Activated CD8-positive, alpha-beta T cell treated with anti-CD3 and anti-CD28 coated beads for 36 hours (primary cell): Measurements from ENCODE around the gene B3GAT1. TPM values are rescaled to one million over a fixed set of nuclear protein-coding genes. Genes with fewer than 3 reads are reported as not detected.

Experiments
- ATAC-seq: fragments of 200-7000 bp; cut with Tn5 transposase; one replicate; pipeline ENCODE4 v1.10.0; 2021; ENCODE audit warnings: mild to moderate bottlenecking, moderate library complexity
- CTCF ChIA-PET: fragments of 350-600 bp; sonication (Branson Sonifier 250); formaldehyde crosslinking; loops from one replicate; lab custom pipeline; 2021; ENCODE audit warnings: antibody characterized with exemption; lab: Charles Lee
- POLR2A ChIA-PET: fragments of 350-600 bp; sonication (Branson Sonifier 250); formaldehyde crosslinking; loops from one replicate; lab custom pipeline; 2021; ENCODE audit warnings: antibody characterized with exemption; lab: Charles Lee
- DNase-seq: peaks from one replicate; pipeline ENCODE4 v3.0.0-alpha.2; 2020
- H3K27ac Mint-ChIP-seq: one replicate; pipeline ENCODE4 v1.8.0; 2021; ENCODE audit warnings: mild to moderate bottlenecking, mixed read lengths
- H3K27me3 Mint-ChIP-seq: one replicate; pipeline ENCODE4 v1.8.0; 2021; ENCODE audit warnings: mixed read lengths
- H3K36me3 Mint-ChIP-seq: one replicate; pipeline ENCODE4 v1.8.0; 2021; ENCODE audit warnings: low read depth, mixed read lengths
- H3K4me1 Mint-ChIP-seq: one replicate; pipeline ENCODE4 v1.8.0; 2021; ENCODE audit warnings: low read depth, mixed read lengths
- H3K4me3 Mint-ChIP-seq: one replicate; pipeline ENCODE4 v1.8.0; 2021; ENCODE audit warnings: mild to moderate bottlenecking, moderate library complexity, mixed read lengths
- H3K9me3 Mint-ChIP-seq: one replicate; pipeline ENCODE4 v1.8.0; 2021; ENCODE audit warnings: mixed read lengths
- CTCF ChIP-seq: fragments of 200-600 bp; IDR thresholded peaks from one replicate; pipeline ENCODE4 v1.8.0; 2022; ENCODE audit warnings: antibody characterized with exemption, mild to moderate bottlenecking
- intact Hi-C: fragments of 100-400 bp; cut with micrococcal nuclease; formaldehyde crosslinking; loops from one replicate; pipeline ENCODE4 v1.10.0; 2022
- total RNA-seq, 2 experiments: library from RNA; stranded (reverse); gene quantifications; one replicate each; pipeline ENCODE4 v1.2.3, GENCODE V29; 2021

B3GAT1 gene
- total RNA-seq, 2 experiments from 2014 or later: 0.07 TPM; not detected in 1

- intact Hi-C loops: no loop called here
- Mint-ChIP-seq H3K27ac (no peak overlapping the region), H3K36me3 (no peaks in the 10 kb centered on the region), H3K9me3 (peaks cover 3% of the 10 kb centered on the region), H3K4me1 (no peaks in the 10 kb centered on the region), H3K27me3 (peaks cover 2% of the 10 kb centered on the region), H3K4me3 (no peak overlapping the region)
- ATAC-seq (no peak), DNase-seq (no peak)
- no peak for TF ChIP-seq CTCF
- CTCF ChIA-PET: no interaction called here
- POLR2A ChIA-PET: no interaction called here
These were observed 29.7 kb upstream of the B3GAT1 start for GRCh38 chr11:134441706-134442105.

- intact Hi-C loops: no loop called here
- Mint-ChIP-seq H3K4me3 (no peak overlapping the region), H3K9me3 (peaks cover 3% of the 10 kb centered on the region), H3K27ac (no peak overlapping the region), H3K27me3 (peaks cover 2% of the 10 kb centered on the region), H3K4me1 (no peaks in the 10 kb centered on the region), H3K36me3 (no peaks in the 10 kb centered on the region)
- no peak for TF ChIP-seq CTCF
- CTCF ChIA-PET: no interaction called here
- DNase-seq (no peak), ATAC-seq (no peak)
- POLR2A ChIA-PET: no interaction called here
These were observed 29.2 kb upstream of the B3GAT1 start for GRCh38 chr11:134441281-134441680.

- Mint-ChIP-seq H3K36me3 (no peaks in the 10 kb centered on the region), H3K9me3 (peaks cover 3% of the 10 kb centered on the region), H3K27ac (no peak overlapping the region), H3K4me3 (no peak overlapping the region), H3K4me1 (no peaks in the 10 kb centered on the region), H3K27me3 (peaks cover 2% of the 10 kb centered on the region)
- POLR2A ChIA-PET: no interaction called here
- ATAC-seq (no peak), DNase-seq (no peak)
- CTCF ChIA-PET: no interaction called here
- intact Hi-C loops: no loop called here
- no peak for TF ChIP-seq CTCF
These were observed 28.8 kb upstream of the B3GAT1 start for GRCh38 chr11:134440851-134441250.

GRCh38 chr11:134438542-134439537, 26.8 kb upstream of the B3GAT1 start:
- no peaks in the 10 kb centered on the region for H3K9me3 Mint-ChIP-seq
- ATAC-seq: no peak
- no peak for DNase-seq
- no peak overlapping the region for H3K27ac Mint-ChIP-seq
- ChIA-PET POLR2A (interaction anchor here (0.6 kb wide), 1 partner anchor 86 kb away, joined by 4 read pairs; no protein-coding TSS in a partner anchor), CTCF (no interaction called here)
- no peak overlapping the region for H3K4me3 Mint-ChIP-seq
- H3K4me1 Mint-ChIP-seq: no peaks in the 10 kb centered on the region
- no peak for TF ChIP-seq CTCF
- H3K27me3 Mint-ChIP-seq: peaks cover 2% of the 10 kb centered on the region
- intact Hi-C loops: no loop called here
- H3K36me3 Mint-ChIP-seq: no peaks in the 10 kb centered on the region

- H3K9me3 Mint-ChIP-seq: no peaks in the 10 kb centered on the region
- DNase-seq (no peak), ATAC-seq (no peak)
- intact Hi-C loops: no loop called here
- peaks cover 3% of the 10 kb centered on the region for H3K27me3 Mint-ChIP-seq
- no peak overlapping the region for H3K27ac Mint-ChIP-seq
- no peak overlapping the region for H3K4me3 Mint-ChIP-seq
- H3K4me1 Mint-ChIP-seq: no peaks in the 10 kb centered on the region
- TF ChIP-seq CTCF: no peak
- H3K36me3 Mint-ChIP-seq: no peaks in the 10 kb centered on the region
- ChIA-PET POLR2A (no interaction called here), CTCF (no interaction called here)
These were observed 25.8 kb upstream of the B3GAT1 start for GRCh38 chr11:134437821-134438220.
